ENCODE data around the gene CCT7.

- TF ChIP-seq GATA2 (IDR thresholded peaks at IDR 0.05; ENCODE audit: low read depth, low read length) (no peak), GATA3 (IDR thresholded peaks at IDR 0.05; ENCODE audit: low read depth, low read length) (no peak)
Observed at GRCh38 chr2:73253400-73253799, 19.3 kb downstream of the CCT7 start.

All from SH-SY5Y (cell line).